ENCODE measurements around the gene MOK. TPM values are rescaled to one million over a fixed set of nuclear protein-coding genes. Genes with fewer than 3 reads are reported as not detected.

The MOK gene
- total RNA-seq, 4 donors from 2014 or later = 1.0 to 23.0 (median 11.9) TPM

DNA sequence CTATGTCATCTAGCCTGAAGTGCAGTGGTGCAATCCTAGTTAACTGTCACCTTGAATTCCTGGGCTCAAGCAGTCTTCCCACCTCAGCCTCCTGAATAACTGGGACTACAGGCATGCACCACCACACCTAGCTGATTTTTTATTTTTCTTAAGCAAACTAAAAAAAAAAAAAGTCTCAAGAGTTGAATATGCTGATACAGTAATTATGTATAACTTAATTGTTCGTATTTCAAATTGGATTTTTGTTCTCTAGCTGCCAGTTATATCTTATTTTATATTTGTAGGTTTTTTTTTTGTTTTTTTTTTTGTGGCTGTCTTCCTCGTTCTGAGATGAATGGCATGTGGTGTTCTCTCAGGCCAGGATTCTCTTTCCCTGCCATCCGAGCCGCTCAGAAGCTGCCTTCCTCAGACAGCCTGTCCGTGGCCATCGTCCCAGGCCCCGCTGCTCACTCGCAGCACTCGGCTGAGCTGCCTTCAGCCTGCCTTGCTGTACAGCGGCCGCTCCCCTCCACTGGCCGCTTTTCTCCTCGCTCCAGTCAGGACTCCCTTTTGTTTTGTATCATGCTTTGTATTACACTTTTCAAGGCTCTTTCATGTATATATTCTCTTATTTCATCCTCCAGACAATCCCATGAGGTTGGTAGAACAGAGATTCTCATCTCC is 112.0 kb downstream of the MOK start:
- Histone ChIP-seq H3K4me1 (no peaks in the 10 kb centered on the region), H3K27me3 (no peaks in the 10 kb centered on the region), H3K9me3 (no peaks in the 10 kb centered on the region), H3K27ac (no peak overlapping the region), H3K36me3 (no peaks in the 10 kb centered on the region), H3K4me3 (no peak overlapping the region)
- DNase-seq = no peak
- no peak for TF ChIP-seq POLR2A (IDR thresholded peaks at IDR 0.05)
- TF ChIP-seq, protein P1, sequence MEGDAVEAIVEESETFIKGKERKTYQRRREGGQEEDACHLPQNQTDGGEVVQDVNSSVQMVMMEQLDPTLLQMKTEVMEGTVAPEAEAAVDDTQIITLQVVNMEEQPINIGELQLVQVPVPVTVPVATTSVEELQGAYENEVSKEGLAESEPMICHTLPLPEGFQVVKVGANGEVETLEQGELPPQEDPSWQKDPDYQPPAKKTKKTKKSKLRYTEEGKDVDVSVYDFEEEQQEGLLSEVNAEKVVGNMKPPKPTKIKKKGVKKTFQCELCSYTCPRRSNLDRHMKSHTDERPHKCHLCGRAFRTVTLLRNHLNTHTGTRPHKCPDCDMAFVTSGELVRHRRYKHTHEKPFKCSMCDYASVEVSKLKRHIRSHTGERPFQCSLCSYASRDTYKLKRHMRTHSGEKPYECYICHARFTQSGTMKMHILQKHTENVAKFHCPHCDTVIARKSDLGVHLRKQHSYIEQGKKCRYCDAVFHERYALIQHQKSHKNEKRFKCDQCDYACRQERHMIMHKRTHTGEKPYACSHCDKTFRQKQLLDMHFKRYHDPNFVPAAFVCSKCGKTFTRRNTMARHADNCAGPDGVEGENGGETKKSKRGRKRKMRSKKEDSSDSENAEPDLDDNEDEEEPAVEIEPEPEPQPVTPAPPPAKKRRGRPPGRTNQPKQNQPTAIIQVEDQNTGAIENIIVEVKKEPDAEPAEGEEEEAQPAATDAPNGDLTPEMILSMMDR (IDR thresholded peaks at IDR 0.05) = no peak
- intact Hi-C loops (cut with DNase I; ENCODE audit: low total_unique reads) = no loop called here

DNA sequence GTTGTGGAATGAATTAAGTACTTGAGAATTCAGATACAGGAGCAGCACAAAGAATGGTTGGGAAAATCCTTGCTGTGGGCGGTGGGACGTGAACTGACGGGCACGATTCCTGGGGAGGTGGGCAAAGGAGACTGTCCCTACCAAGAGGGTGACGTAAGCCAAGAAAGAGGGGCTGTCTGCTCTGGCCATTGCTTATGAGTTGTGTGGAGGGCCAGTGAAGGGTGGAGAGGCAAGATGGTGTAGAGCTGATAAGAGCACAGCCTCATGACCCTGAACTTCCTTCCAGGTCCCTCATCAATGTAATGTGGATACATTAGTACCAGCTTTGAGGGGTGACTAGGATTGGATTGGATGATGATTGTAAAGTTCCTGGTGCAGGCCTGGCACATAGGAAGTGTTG is 115.1 kb downstream of the MOK start:
- DNase-seq = no peak
- intact Hi-C loops (cut with DNase I; ENCODE audit: low total_unique reads) = no loop called here
- TF ChIP-seq POLR2A (IDR thresholded peaks at IDR 0.05) = no peak
- TF ChIP-seq, protein P1 (IDR thresholded peaks at IDR 0.05) = no peak
- H3K4me3 ChIP-seq = no peak overlapping the region
- H3K27me3 ChIP-seq = no peaks in the 10 kb centered on the region
- no peaks in the 10 kb centered on the region for H3K9me3 ChIP-seq
- no peaks in the 10 kb centered on the region for H3K4me1 ChIP-seq
- H3K27ac ChIP-seq = no peak overlapping the region
- H3K36me3 ChIP-seq = no peaks in the 10 kb centered on the region

DNA sequence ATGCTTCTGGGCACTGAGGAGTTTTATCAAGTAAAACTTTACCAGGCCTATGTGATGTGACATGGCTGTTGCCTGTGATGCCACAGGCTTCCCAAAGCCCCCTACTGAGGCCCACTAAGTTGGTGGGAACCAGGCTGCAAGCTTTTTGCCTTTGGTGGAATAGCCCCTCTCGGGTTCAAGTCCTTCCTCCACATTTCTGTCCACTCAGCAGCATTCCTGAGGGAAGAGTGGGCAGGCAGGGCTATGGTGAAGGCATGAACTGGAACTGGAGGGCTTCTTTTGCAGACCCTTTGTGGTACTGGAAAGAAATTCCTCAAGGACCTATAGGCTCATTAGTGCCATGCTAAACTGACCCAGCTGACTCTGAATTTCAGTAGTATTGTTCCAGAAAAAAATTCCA is 116.8 kb downstream of the MOK start:
- H3K36me3 ChIP-seq = no peaks in the 10 kb centered on the region
- no peaks in the 10 kb centered on the region for H3K27me3 ChIP-seq
- no peak overlapping the region for H3K27ac ChIP-seq
- TF ChIP-seq POLR2A (IDR thresholded peaks at IDR 0.05) = no peak
- TF ChIP-seq, protein P1 (IDR thresholded peaks at IDR 0.05) = no peak
- no peak for DNase-seq
- intact Hi-C loops (cut with DNase I; ENCODE audit: low total_unique reads) = no loop called here
- H3K4me1 ChIP-seq = peaks cover 0 to under 1% of the 10 kb centered on the region in 2 donors
- H3K4me3 ChIP-seq = no peak overlapping the region
- H3K9me3 ChIP-seq = no peaks in the 10 kb centered on the region

DNA sequence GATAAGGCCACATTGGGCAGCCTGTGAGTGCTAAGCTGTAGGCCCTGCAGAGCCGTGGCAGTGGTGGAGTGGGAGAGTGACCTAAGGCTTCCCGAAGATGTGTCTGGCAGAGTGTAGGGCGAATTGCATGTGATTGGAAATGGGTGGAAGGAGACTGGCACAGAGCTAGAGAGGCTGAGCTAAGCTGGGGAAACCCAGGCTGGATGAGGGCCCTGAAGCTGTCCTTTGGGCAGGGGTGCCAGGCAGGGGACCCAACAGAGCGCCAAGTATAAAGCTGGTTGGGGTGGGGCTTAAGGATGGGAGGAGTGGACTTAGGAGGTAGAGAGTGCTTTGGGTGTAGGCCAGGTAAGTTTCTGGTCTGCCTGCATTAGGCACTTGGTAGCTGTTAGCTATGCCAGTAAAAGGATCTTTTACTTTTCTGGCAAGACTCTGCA is 117.4 kb downstream of the MOK start:
- intact Hi-C loops (cut with DNase I; ENCODE audit: low total_unique reads) = no loop called here
- Histone ChIP-seq H3K27ac (peak overlapping the region; percentile 61 to 65), H3K4me1 (peaks cover 0 to 7% of the 10 kb centered on the region in 2 donors), H3K27me3 (no peaks in the 10 kb centered on the region), H3K9me3 (no peaks in the 10 kb centered on the region), H3K4me3 (no peak overlapping the region), H3K36me3 (no peaks in the 10 kb centered on the region)
- DNase-seq = no peak
- TF ChIP-seq, protein P1 (IDR thresholded peaks at IDR 0.05) = no peak
- no peak for TF ChIP-seq POLR2A (IDR thresholded peaks at IDR 0.05)

DNA sequence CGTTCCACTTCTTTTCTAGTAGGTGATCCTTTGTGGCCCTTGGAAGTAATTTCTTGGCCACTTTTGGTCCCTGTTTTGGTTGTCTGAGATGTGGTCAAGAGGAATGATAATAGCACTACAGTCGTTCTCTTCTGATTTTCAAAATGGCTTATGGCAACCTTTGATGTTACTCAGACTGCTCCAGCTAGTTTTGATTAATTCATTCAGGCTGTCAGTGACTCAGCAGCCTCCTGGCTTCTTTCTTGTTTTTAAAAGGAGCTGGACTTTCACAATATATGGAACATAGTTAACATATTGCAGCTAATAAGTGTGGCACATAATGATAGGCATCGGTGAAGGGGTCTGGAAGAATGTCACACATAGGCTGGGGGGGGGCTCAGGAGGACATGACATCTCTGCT is 117.9 kb downstream of the MOK start:
- H3K27ac ChIP-seq = peak overlapping the region; percentile 61 to 65
- H3K36me3 ChIP-seq = no peaks in the 10 kb centered on the region

More for the DNA sequence above, 117.9 kb downstream of the MOK start:
- TF ChIP-seq POLR2A (IDR thresholded peaks at IDR 0.05) = no peak
- TF ChIP-seq, protein P1 (IDR thresholded peaks at IDR 0.05) = no peak
- H3K4me3 ChIP-seq = no peak overlapping the region
- DNase-seq = peak in 1 of 2 donors; percentile 49
- intact Hi-C loops (cut with DNase I; ENCODE audit: low total_unique reads) = no loop called here
- no peaks in the 10 kb centered on the region for H3K27me3 ChIP-seq
- peaks cover 0 to 11% of the 10 kb centered on the region in 2 donors for H3K4me1 ChIP-seq
- no peaks in the 10 kb centered on the region for H3K9me3 ChIP-seq

Measured in uterus (tissue), 4 donors.